Subcutaneous adipose tissue (tissue), 4 donors: ENCODE data around the gene GPR85. TPM values are rescaled to one million over a fixed set of nuclear protein-coding genes. Genes with fewer than 3 reads are reported as not detected.

Experiments
- total RNA-seq, 4 donors: library from RNA; depleted of rRNA; stranded (reverse); fragments of >200 nt; gene quantifications; one replicate each; pipeline ENCODE4 v1.1.0, GENCODE V29; 2016
- TF ChIP-seq, protein P1 (sequence below): fragments of 450-650 bp; IDR thresholded peaks from one replicate; pipeline ENCODE4 v1.5.1; 2016; ENCODE audit warnings: low read depth, mild to moderate bottlenecking, control low read depth, antibody characterized with exemption, moderate library complexity

Gene GPR85
- total RNA-seq, 4 donors from 2014 or later = 0.88 to 1.7 (median 1.1) TPM; not detected in 1

DNA sequence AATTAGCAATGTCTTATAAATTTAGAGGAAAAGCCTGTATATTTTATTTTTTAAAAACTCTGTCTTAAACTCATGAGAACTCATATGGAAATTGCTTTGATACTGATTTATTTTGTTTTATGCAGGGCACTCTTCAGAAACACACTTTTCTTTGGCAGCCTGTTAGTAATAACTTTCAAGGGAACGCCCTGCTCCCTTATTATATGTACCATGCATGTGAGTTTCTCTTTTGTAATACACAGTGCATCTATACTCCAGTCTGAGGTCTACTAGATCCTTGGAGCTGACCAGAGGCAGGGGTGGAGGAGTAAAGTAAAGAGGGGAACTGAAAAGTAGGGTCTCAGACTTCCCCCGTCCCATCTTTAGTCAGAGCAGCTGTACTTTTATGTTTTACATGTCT is 40.2 kb downstream of the GPR85 start:
- TF ChIP-seq, protein P1, sequence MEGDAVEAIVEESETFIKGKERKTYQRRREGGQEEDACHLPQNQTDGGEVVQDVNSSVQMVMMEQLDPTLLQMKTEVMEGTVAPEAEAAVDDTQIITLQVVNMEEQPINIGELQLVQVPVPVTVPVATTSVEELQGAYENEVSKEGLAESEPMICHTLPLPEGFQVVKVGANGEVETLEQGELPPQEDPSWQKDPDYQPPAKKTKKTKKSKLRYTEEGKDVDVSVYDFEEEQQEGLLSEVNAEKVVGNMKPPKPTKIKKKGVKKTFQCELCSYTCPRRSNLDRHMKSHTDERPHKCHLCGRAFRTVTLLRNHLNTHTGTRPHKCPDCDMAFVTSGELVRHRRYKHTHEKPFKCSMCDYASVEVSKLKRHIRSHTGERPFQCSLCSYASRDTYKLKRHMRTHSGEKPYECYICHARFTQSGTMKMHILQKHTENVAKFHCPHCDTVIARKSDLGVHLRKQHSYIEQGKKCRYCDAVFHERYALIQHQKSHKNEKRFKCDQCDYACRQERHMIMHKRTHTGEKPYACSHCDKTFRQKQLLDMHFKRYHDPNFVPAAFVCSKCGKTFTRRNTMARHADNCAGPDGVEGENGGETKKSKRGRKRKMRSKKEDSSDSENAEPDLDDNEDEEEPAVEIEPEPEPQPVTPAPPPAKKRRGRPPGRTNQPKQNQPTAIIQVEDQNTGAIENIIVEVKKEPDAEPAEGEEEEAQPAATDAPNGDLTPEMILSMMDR = no peak

DNA sequence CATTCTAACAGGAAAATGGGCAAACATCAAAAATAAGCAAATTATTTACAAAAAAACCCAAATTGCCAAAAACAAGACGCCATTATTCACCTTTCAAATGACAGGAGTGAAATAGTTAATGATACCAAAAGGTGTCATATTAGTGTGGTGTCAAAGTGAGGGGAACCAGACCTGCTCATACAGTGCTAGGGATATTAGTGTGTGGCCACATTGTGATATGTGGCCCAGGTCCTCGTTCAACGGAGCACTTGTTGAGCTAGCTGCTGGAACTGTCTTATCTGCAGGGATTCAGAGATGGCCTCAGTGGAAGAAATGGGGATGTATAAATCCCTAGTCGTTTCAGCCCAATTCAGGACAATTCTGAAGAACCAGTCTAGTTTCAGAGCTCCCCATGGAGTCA is 41.2 kb downstream of the GPR85 start:
- TF ChIP-seq, protein P1 = no peak

DNA sequence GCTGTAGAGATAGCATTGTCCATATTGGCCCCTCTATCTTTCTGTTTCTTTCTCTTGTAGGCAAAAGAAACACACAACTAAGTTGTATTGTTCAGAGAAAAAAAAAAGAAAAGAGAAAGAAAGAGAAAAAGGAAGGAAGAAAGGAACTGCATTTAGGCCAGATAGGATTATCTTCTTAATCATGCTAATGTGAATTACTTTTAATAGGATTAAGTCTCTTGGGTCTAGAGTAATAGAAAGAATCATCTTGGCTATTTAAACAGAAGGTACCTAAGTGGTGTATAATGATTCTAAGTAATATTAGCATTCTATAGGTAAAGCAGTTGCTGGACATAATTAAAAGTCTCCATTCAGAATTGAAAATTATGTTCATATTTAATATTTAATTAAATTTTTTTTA is 42.2 kb downstream of the GPR85 start:
- TF ChIP-seq, protein P1 = no peak

DNA sequence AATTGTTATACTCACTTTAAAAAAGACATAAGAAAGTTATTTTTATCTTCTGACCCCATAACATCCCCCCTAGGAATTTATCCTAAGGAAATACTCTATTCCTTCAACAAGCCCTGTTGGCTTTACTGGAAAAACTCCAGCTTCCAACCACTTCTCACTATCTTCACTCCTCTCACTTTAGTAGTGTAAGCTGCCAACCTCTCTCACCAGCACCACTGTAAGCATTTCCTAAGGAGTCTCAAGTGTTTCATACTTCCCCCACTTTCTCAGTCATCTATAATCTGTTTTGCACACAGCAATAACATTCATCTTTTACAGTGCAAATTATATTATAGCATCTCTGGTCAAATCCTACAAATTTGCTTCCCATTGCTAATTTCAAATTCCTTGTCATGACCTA is 45.8 kb downstream of the GPR85 start:
- TF ChIP-seq, protein P1 = no peak

DNA sequence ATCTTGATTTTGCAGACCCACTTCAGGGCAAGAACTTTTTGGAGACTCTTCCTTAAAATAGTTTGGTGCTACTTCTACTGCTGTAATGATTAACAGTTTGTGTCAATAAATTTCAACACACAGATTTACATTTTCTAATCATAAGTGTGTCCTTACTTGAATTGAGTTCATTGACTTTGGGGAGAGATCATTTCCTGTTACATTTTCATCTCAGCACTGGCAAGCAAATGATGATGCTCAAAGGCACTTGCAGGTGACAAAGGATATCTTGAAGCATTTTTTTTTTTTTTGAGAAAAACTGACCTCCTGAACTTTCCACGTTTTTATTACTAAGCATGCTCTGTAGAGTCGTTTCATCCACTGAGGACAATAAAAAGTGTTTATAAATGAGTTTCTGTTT is 52.7 kb downstream of the GPR85 start:
- TF ChIP-seq, protein P1 = no peak

Other genes starting within 250 kb of the GPR85 start
- 10 to 100 TPM; 34.1 to 68.7 (median 49.8) TPM for gene SMIM30, start 31.7 kb upstream of the GPR85 start, total RNA-seq